IMR-90 (cell line): ENCODE results near the gene CD68. TPM values are rescaled to one million over a fixed set of nuclear protein-coding genes. Genes with fewer than 3 reads are reported as not detected.

Experiments used
- CEBPB ChIP-seq: IDR thresholded peaks from 2 replicates; pipeline ENCODE4 v1.6.1; 2012; ENCODE audit warnings: low read depth, low read length, improper control_type of control experiment
- microRNA-seq, 2 experiments: library from miRNA; stranded (forward) in 1 of 2; unstranded in 1 of 2; fragments of 10-50 nt in 1 of 2; fragments of <30 nt in 1 of 2; gene quantifications in 1 of 2; microRNA quantifications in 1 of 2; one replicate each; pipeline versions ENCODE3 to v1.1.0; 2013 to 2020; ENCODE audit not compliant: insufficient read depth in 1 of 2, insufficient read length in 1 of 2, unreplicated experiment in 1 of 2
- polyA plus RNA-seq, 3 experiments: library from polyadenylated mRNA; depleted of rRNA; stranded (reverse); fragments of >200 nt; gene quantifications; 2 replicates each; pipeline ENCODE4 v1.2.3, GENCODE V29; 2012; ENCODE audit warnings: low replicate concordance in 1 of 3
- small RNA-seq, 5 experiments: library from RNA; depleted of rRNA; stranded (forward); fragments of <200 nt; gene quantifications; one replicate each; pipeline ENCODE3, GENCODE V24; 2012
- total RNA-seq: library from RNA; depleted of rRNA; stranded (reverse); fragments of >200 nt; gene quantifications from 2 replicates; pipeline ENCODE4 v1.2.3, GENCODE V29; 2012; rRNA removed

The CD68 gene
- total and polyA plus RNA-seq, 2 of the 4 experiments (the other 2 are of a cell fraction) = 16.0 to 43.1 TPM

DNA sequence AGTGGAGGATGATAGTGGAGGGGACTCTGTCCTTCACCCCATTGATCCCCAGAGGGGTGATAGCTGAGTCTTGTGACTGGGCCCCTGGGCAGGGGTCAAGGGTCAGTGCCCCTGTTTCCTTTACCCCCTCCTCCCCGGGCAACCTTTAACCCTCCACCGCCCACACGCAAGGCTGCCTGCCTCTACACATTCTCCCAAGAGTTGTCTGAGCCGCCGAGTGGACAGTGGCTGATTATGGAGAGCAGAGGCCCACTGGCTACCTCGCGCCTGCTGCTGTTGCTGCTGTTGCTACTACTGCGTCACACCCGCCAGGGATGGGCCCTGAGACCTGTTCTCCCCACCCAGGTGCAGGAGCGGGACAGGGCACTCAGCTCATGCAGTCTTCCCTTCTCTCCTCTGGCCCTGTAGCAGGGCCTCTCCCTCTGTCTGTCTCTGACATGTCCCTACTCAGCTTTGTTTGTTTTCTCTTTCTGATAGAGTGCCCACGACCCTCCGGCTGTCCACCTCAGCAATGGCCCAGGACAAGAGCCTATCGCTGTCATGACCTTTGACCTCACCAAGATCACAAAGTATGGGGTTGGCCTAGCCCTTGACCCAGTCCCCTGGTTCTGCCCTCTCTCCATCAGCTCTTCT is 50.6 kb downstream of the CD68 start, which contains the start of gene SHBG (continued):
- no peak for TF ChIP-seq CEBPB

Small RNAs within 50 kb of the gene (microRNA-seq; reads per million reads assigned to microRNA genes)
- gene CD68 (ENCODE audit: insufficient read depth, insufficient read length) (not detected), gene RF00019 (ENCODE audit: insufficient read depth, insufficient read length) (not detected), gene SNORA48 (ENCODE audit: insufficient read depth, insufficient read length) (not detected), gene SNORD10 (ENCODE audit: insufficient read depth, insufficient read length) (not detected)

Small RNAs within 50 kb of the gene (small RNA-seq; reads per million reads assigned to genes)
- gene CD68 (0 reads per million in 5 experiments), gene RF00019 (0 reads per million in 5 experiments), gene SNORA48 (0 reads per million in 5 experiments), gene SNORD10 (0 reads per million in 5 experiments)

Other genes with a start within 250 kb of the CD68 start
- under 0.01 and 0.83 TPM in 2 replicates for gene ACAP1, start 243.1 kb upstream of the CD68 start, total RNA-seq
- gene ACAP1, start 243.1 kb upstream of the CD68 start, polyA plus RNA-seq (2012; rRNA removed) = 2.1 and 2.3 TPM in 2 replicates
- gene KCTD11, start 227.5 kb upstream of the CD68 start, total RNA-seq = 10.6 and 10.8 TPM in 2 replicates
- 14.4 and 16.4 TPM in 2 replicates for gene KCTD11, start 227.5 kb upstream of the CD68 start, polyA plus RNA-seq (2012; rRNA removed)
- not detected in 2 replicates for gene TMEM95, start 224.5 kb upstream of the CD68 start, total RNA-seq
- gene TMEM95, start 224.5 kb upstream of the CD68 start, polyA plus RNA-seq (2012; rRNA removed) = not detected in 2 replicates
- gene TNK1, start 198.5 kb upstream of the CD68 start, total RNA-seq = under 0.01 and 0.54 TPM in 2 replicates
- gene TNK1, start 198.5 kb upstream of the CD68 start, polyA plus RNA-seq (2012; rRNA removed) = 0.44 and 0.55 TPM in 2 replicates
- 6.1 and 6.4 TPM in 2 replicates for gene PLSCR3, start 185.1 kb upstream of the CD68 start, total RNA-seq
- 116 and 131 TPM in 2 replicates for gene PLSCR3, start 185.1 kb upstream of the CD68 start, polyA plus RNA-seq (2012; rRNA removed)
- 35.3 and 38.4 TPM in 2 replicates for gene TMEM256, start 175.5 kb upstream of the CD68 start, total RNA-seq
- gene TMEM256, start 175.5 kb upstream of the CD68 start, polyA plus RNA-seq (2012; rRNA removed) = 174 and 252 TPM in 2 replicates
- 1.7 and 1.8 TPM in 2 replicates for gene NLGN2, start 171.8 kb upstream of the CD68 start, total RNA-seq
- 36.7 and 38.1 TPM in 2 replicates for gene NLGN2, start 171.8 kb upstream of the CD68 start, polyA plus RNA-seq (2012; rRNA removed)
- not detected in 2 replicates for gene SPEM1, start 159.3 kb upstream of the CD68 start, total RNA-seq
- not detected in 2 replicates for gene SPEM1, start 159.3 kb upstream of the CD68 start, polyA plus RNA-seq (2012; rRNA removed)
- not detected in 2 replicates for gene SPEM2, start 154.0 kb upstream of the CD68 start, total RNA-seq
- not detected in 2 replicates for gene SPEM2, start 154.0 kb upstream of the CD68 start, polyA plus RNA-seq (2012; rRNA removed)
- gene SPEM3, start 150.8 kb upstream of the CD68 start, total RNA-seq = not detected in 2 replicates
- gene SPEM3, start 150.8 kb upstream of the CD68 start, polyA plus RNA-seq (2012; rRNA removed) = not detected in 2 replicates
- gene TMEM102, start 144.2 kb upstream of the CD68 start, total RNA-seq = 1.1 and 1.4 TPM in 2 replicates
- gene TMEM102, start 144.2 kb upstream of the CD68 start, polyA plus RNA-seq (2012; rRNA removed) = 2.2 and 2.3 TPM in 2 replicates
- 0.18 and 0.28 TPM in 2 replicates for gene FGF11, start 140.1 kb upstream of the CD68 start, total RNA-seq
- gene FGF11, start 140.1 kb upstream of the CD68 start, polyA plus RNA-seq (2012; rRNA removed) = 0.99 and 1.1 TPM in 2 replicates
- gene CHRNB1, start 134.6 kb upstream of the CD68 start, total RNA-seq = 4.2 and 4.3 TPM in 2 replicates
- 6.0 and 6.4 TPM in 2 replicates for gene CHRNB1, start 134.6 kb upstream of the CD68 start, polyA plus RNA-seq (2012; rRNA removed)
- gene ZBTB4, start 100.0 kb upstream of the CD68 start, total RNA-seq = 6.3 and 8.3 TPM in 2 replicates
- gene ZBTB4, start 100.0 kb upstream of the CD68 start, polyA plus RNA-seq (2012; rRNA removed) = 20.1 and 20.3 TPM in 2 replicates
- gene SLC35G6, start 98.2 kb upstream of the CD68 start, total RNA-seq = not detected in 2 replicates
- gene SLC35G6, start 98.2 kb upstream of the CD68 start, polyA plus RNA-seq (2012; rRNA removed) = not detected in 2 replicates
- gene POLR2A, start 95.3 kb upstream of the CD68 start, total RNA-seq = 56.4 and 56.6 TPM in 2 replicates
- gene POLR2A, start 95.3 kb upstream of the CD68 start, polyA plus RNA-seq (2012; rRNA removed) = 38.4 and 54.0 TPM in 2 replicates
- gene TNFSF12, start 30.6 kb upstream of the CD68 start, total RNA-seq = 2.7 and 3.6 TPM in 2 replicates
- 22.0 and 23.1 TPM in 2 replicates for gene TNFSF12, start 30.6 kb upstream of the CD68 start, polyA plus RNA-seq (2012; rRNA removed)
- gene TNFSF13, start 20.9 kb upstream of the CD68 start, total RNA-seq = 0.56 TPM in 1 of 2 replicates, not detected in the other
- 0.98 and 1.3 TPM in 2 replicates for gene TNFSF13, start 20.9 kb upstream of the CD68 start, polyA plus RNA-seq (2012; rRNA removed)
- gene SENP3, start 17.7 kb upstream of the CD68 start, total RNA-seq = 72.8 and 120 TPM in 2 replicates
- gene SENP3, start 17.7 kb upstream of the CD68 start, polyA plus RNA-seq (2012; rRNA removed) = 74.7 and 82.4 TPM in 2 replicates
- 142 and 149 TPM in 2 replicates for gene MPDU1, start 4.2 kb downstream of the CD68 start, total RNA-seq
- 135 and 152 TPM in 2 replicates for gene MPDU1, start 4.2 kb downstream of the CD68 start, polyA plus RNA-seq (2012; rRNA removed)
- 0.18 and 0.28 TPM in 2 replicates for gene SOX15, start 10.5 kb downstream of the CD68 start, total RNA-seq
- gene SOX15, start 10.5 kb downstream of the CD68 start, polyA plus RNA-seq (2012; rRNA removed) = 0.62 and 1.0 TPM in 2 replicates
- gene FXR2, start 35.3 kb downstream of the CD68 start, total RNA-seq = 38.6 and 39.1 TPM in 2 replicates
- gene FXR2, start 35.3 kb downstream of the CD68 start, polyA plus RNA-seq (2012; rRNA removed) = 55.9 and 59.8 TPM in 2 replicates
- gene SAT2, start 48.2 kb downstream of the CD68 start, total RNA-seq = 20.4 and 21.4 TPM in 2 replicates
- gene SAT2, start 48.2 kb downstream of the CD68 start, polyA plus RNA-seq (2012; rRNA removed) = 43.8 and 45.9 TPM in 2 replicates
- gene SHBG, start 50.5 kb downstream of the CD68 start, total RNA-seq = 0.36 TPM in 1 of 2 replicates, not detected in the other
- gene SHBG, start 50.5 kb downstream of the CD68 start, polyA plus RNA-seq (2012; rRNA removed) = 0.38 and 0.40 TPM in 2 replicates
- gene ATP1B2, start 71.3 kb downstream of the CD68 start, total RNA-seq = not detected in 2 replicates
- 0.02 TPM in 1 of 2 replicates, not detected in the other for gene ATP1B2, start 71.3 kb downstream of the CD68 start, polyA plus RNA-seq (2012; rRNA removed)
- gene TP53, start 107.9 kb downstream of the CD68 start, total RNA-seq = 26.4 and 31.2 TPM in 2 replicates
- gene TP53, start 107.9 kb downstream of the CD68 start, polyA plus RNA-seq (2012; rRNA removed) = 41.6 and 48.5 TPM in 2 replicates
- 5.0 and 6.6 TPM in 2 replicates for gene WRAP53, start 108.8 kb downstream of the CD68 start, total RNA-seq
- 9.4 and 9.5 TPM in 2 replicates for gene WRAP53, start 108.8 kb downstream of the CD68 start, polyA plus RNA-seq (2012; rRNA removed)
- 0.54 and 0.56 TPM in 2 replicates for gene EFNB3, start 125.6 kb downstream of the CD68 start, total RNA-seq
- 2.0 TPM in 2 replicates for gene EFNB3, start 125.6 kb downstream of the CD68 start, polyA plus RNA-seq (2012; rRNA removed)
- under 0.01 TPM in 2 replicates for gene DNAH2, start 138.1 kb downstream of the CD68 start, total RNA-seq
- 0.01 and 0.02 TPM in 2 replicates for gene DNAH2, start 138.1 kb downstream of the CD68 start, polyA plus RNA-seq (2012; rRNA removed)